Activated CD4-positive, alpha-beta T cell treated with anti-CD3 and anti-CD28 coated beads, Interleukin-2, amount 50 U/mL, for 4 hours (primary cell): ENCODE data around the gene PSD2.

Source experiments
- DNase-seq, 2 experiments: peaks; one replicate each; pipeline ENCODE4 v3.0.0-alpha.2; 2020

PSD2 gene

GRCh38 chr5:139839918-139840317 lies 44.3 kb downstream of the PSD2 start:
- DNase-seq, result no peak

- DNase-seq, result no peak
These were observed 45.9 kb downstream of the PSD2 start for GRCh38 chr5:139841549-139841948.

- DNase-seq, result no peak
These were observed 46.7 kb downstream of the PSD2 start for GRCh38 chr5:139842321-139842720.

GRCh38 chr5:139843991-139844390 lies 48.4 kb downstream of the PSD2 start:
- DNase-seq, result no peak

- DNase-seq, result peak; percentile 68 to 69
These were observed 49.0 kb downstream of the PSD2 start for GRCh38 chr5:139844472-139845145.

- DNase-seq, result no peak
These were observed 50.5 kb downstream of the PSD2 start for GRCh38 chr5:139845846-139846681.

GRCh38 chr5:139847091-139847490 lies 51.5 kb downstream of the PSD2 start:
- no peak for DNase-seq

GRCh38 chr5:139847790-139848507 lies 52.3 kb downstream of the PSD2 start:
- peak; percentile 64 to 67 for DNase-seq

GRCh38 chr5:139848508-139849100 lies 53.0 kb downstream of the PSD2 start:
- peak; percentile 13 to 32 for DNase-seq

- no peak for DNase-seq
These were observed 53.9 kb downstream of the PSD2 start for GRCh38 chr5:139849501-139849900.

GRCh38 chr5:139849942-139850341 lies 54.3 kb downstream of the PSD2 start:
- no peak for DNase-seq

- DNase-seq, result no peak
These were observed 54.9 kb downstream of the PSD2 start for GRCh38 chr5:139850423-139851016.

- DNase-seq, result no peak
These were observed 56.0 kb downstream of the PSD2 start for GRCh38 chr5:139851558-139851957.

- DNase-seq, result no peak
These were observed 57.1 kb downstream of the PSD2 start for GRCh38 chr5:139852696-139853095.

GRCh38 chr5:139854029-139854605 lies 58.5 kb downstream of the PSD2 start:
- DNase-seq, result no peak

GRCh38 chr5:139854953-139855352 lies 59.3 kb downstream of the PSD2 start:
- no peak for DNase-seq

- no peak for DNase-seq
These were observed 59.8 kb downstream of the PSD2 start for GRCh38 chr5:139855451-139855850.

GRCh38 chr5:139855946-139856540 lies 60.4 kb downstream of the PSD2 start:
- no peak for DNase-seq

- no peak for DNase-seq
These were observed 61.1 kb downstream of the PSD2 start for GRCh38 chr5:139856714-139857113.

- no peak for DNase-seq
These were observed 63.4 kb downstream of the PSD2 start for GRCh38 chr5:139859013-139859412.

- DNase-seq, result no peak
These were observed 65.6 kb downstream of the PSD2 start for GRCh38 chr5:139861021-139861888.
